Measurements from ENCODE around the gene NT5C.

NT5C gene

DNA sequence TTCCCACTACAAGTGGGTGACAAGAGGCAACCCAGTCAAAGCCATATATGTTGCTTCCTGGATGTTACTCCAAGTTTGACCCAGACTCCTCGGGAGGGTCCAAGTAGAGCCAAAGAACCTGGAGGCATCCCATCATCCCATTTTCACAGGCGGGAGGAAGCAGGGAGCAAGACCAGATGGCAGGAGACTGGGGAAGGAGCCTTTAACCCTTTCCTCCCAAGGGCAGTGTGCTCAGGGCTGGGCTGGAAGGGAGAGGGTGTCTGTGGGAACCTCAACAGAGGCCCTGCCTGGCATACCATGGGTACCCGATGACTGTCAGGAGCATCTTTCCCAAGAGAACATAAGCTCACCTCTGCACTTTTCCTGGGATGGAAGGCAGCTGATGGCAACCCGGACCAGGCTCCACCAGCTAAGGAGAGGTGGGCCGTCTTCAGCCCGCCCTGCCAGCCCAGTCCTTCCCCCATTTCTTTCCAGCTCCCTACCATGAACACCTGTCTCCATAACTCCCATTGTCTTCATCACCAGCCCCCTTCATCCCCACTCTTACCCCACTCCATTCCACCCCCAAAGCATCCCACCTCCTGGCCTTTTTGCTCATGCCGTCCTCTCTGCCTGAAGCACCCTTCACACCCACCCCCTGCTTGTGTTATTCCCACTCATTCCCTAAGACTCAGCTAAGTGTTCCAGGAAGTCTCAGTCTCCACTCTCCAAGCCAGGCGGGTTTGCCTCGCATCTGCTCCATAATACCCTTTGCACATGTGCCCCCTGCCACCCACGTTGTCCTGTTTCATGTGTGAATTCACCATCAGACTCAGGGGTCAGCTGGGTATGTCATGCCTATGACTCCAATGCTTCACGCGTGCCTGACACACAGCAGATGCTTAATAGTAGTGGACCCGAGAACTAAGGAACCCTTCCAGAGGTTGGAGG, 49.7 kb downstream of the NT5C start:
- Histone ChIP-seq H3K9me3 (ENCODE audit: control insufficient read depth, insufficient read depth, low read depth, low read length) (no peaks in the 10 kb centered on the region), H3K4me3 (ENCODE audit: low read depth, low read length) (no peak overlapping the region), H3K4me1 (ENCODE audit: control insufficient read depth, insufficient read depth, low read length) (peaks cover 2% of the 10 kb centered on the region; the same call in 1 of the 2 replicates), H3K36me3 (ENCODE audit: control insufficient read depth in 2 of 2, insufficient read depth in 1 of 2, low read length in 2 of 2) (no peaks in the 10 kb centered on the region), H3K27ac (ENCODE audit: extremely low read depth, low read depth, low read length) (no peak overlapping the region)
- TF ChIP-seq EGR2 (tag by site-specific recombination; IDR thresholded peaks at IDR 0.05; ENCODE audit: low read depth) (peak; percentile 99), BCL11A (tag by site-specific recombination; IDR thresholded peaks at IDR 0.05; ENCODE audit: low read depth) (no peak), ZFHX2 (tag by site-specific recombination; conservative IDR thresholded peaks at IDR 0.05) (peak; percentile 94)
- CTCF ChIA-PET, result interaction anchor here (0.5 to 1.6 kb wide), 9 partner anchors 18 to 236 kb away, joined by 3 to 7 read pairs (median 3); partner anchors contain the start of genes ARMC7 and MIF4GD
- POLR2A ChIA-PET, result interaction anchor here (1.0 to 1.5 kb wide), 2 partner anchors 28 to 73 kb away, joined by 3 read pairs; partner anchors contain the start of gene ARMC7

Measured in HEK293 (cell line).